ENCODE data around the gene RRP8. TPM values are rescaled to one million over a fixed set of nuclear protein-coding genes. Genes with fewer than 3 reads are reported as not detected.

The RRP8 gene
- total and polyA plus RNA-seq, 9 of the 15 experiments (the other 6 are each of a cell fraction or from before 2014, with no cell fraction given), result 5.7 to 47.3 (median 32.6) TPM

- TF ChIP-seq MYC (IDR thresholded peaks at IDR 0.05; ENCODE audit: low read depth, low read length) (no peak), MYC (CRISPR knock-in tag; IDR thresholded peaks at IDR 0.05; ENCODE audit: borderline replicate concordance, low read depth) (no peak), ILK (tag; IDR thresholded peaks at IDR 0.05; ENCODE audit: borderline replicate concordance, low read depth) (no peak), CREB3L1 (IDR thresholded peaks at IDR 0.05; ENCODE audit: borderline replicate concordance, low read depth) (no peak), ZNF444 (CRISPR knock-in tag; IDR thresholded peaks at IDR 0.05) (no peak), RAD51 (IDR thresholded peaks at IDR 0.05; ENCODE audit: borderline replicate concordance, low read depth) (no peak), PHTF2 (CRISPR knock-in tag; IDR thresholded peaks at IDR 0.05) (no peak), HNRNPK (IDR thresholded peaks at IDR 0.05; ENCODE audit: low read depth, low read length, poor library complexity, severe bottlenecking) (no peak), RFX5 (IDR thresholded peaks at IDR 0.05; ENCODE audit: low read depth, low read length) (no peak), NFATC3 (IDR thresholded peaks at IDR 0.05) (no peak), ARID2 (IDR thresholded peaks at IDR 0.05) (no peak), ZNF717 (CRISPR knock-in tag; IDR thresholded peaks at IDR 0.05) (no peak), RBM39 (optimal IDR thresholded peaks at IDR 0.05; ENCODE audit: low read depth, low read length) (no peak)
- TF ChIP-seq, protein P1, sequence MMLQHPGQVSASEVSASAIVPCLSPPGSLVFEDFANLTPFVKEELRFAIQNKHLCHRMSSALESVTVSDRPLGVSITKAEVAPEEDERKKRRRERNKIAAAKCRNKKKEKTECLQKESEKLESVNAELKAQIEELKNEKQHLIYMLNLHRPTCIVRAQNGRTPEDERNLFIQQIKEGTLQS (IDR thresholded peaks at IDR 0.05), result peak; percentile 72
- TF ChIP-seq, protein P1 (CRISPR knock-in tag; conservative IDR thresholded peaks at IDR 0.05), result no peak
- TF ChIP-seq, protein P2, sequence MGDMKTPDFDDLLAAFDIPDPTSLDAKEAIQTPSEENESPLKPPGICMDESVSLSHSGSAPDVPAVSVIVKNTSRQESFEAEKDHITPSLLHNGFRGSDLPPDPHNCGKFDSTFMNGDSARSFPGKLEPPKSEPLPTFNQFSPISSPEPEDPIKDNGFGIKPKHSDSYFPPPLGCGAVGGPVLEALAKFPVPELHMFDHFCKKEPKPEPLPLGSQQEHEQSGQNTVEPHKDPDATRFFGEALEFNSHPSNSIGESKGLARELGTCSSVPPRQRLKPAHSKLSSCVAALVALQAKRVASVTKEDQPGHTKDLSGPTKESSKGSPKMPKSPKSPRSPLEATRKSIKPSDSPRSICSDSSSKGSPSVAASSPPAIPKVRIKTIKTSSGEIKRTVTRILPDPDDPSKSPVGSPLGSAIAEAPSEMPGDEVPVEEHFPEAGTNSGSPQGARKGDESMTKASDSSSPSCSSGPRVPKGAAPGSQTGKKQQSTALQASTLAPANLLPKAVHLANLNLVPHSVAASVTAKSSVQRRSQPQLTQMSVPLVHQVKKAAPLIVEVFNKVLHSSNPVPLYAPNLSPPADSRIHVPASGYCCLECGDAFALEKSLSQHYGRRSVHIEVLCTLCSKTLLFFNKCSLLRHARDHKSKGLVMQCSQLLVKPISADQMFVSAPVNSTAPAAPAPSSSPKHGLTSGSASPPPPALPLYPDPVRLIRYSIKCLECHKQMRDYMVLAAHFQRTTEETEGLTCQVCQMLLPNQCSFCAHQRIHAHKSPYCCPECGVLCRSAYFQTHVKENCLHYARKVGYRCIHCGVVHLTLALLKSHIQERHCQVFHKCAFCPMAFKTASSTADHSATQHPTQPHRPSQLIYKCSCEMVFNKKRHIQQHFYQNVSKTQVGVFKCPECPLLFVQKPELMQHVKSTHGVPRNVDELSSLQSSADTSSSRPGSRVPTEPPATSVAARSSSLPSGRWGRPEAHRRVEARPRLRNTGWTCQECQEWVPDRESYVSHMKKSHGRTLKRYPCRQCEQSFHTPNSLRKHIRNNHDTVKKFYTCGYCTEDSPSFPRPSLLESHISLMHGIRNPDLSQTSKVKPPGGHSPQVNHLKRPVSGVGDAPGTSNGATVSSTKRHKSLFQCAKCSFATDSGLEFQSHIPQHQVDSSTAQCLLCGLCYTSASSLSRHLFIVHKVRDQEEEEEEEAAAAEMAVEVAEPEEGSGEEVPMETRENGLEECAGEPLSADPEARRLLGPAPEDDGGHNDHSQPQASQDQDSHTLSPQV (IDR thresholded peaks at IDR 0.05), result no peak; the same call in 1 of the 2 replicates
- TF ChIP-seq, protein P3, sequence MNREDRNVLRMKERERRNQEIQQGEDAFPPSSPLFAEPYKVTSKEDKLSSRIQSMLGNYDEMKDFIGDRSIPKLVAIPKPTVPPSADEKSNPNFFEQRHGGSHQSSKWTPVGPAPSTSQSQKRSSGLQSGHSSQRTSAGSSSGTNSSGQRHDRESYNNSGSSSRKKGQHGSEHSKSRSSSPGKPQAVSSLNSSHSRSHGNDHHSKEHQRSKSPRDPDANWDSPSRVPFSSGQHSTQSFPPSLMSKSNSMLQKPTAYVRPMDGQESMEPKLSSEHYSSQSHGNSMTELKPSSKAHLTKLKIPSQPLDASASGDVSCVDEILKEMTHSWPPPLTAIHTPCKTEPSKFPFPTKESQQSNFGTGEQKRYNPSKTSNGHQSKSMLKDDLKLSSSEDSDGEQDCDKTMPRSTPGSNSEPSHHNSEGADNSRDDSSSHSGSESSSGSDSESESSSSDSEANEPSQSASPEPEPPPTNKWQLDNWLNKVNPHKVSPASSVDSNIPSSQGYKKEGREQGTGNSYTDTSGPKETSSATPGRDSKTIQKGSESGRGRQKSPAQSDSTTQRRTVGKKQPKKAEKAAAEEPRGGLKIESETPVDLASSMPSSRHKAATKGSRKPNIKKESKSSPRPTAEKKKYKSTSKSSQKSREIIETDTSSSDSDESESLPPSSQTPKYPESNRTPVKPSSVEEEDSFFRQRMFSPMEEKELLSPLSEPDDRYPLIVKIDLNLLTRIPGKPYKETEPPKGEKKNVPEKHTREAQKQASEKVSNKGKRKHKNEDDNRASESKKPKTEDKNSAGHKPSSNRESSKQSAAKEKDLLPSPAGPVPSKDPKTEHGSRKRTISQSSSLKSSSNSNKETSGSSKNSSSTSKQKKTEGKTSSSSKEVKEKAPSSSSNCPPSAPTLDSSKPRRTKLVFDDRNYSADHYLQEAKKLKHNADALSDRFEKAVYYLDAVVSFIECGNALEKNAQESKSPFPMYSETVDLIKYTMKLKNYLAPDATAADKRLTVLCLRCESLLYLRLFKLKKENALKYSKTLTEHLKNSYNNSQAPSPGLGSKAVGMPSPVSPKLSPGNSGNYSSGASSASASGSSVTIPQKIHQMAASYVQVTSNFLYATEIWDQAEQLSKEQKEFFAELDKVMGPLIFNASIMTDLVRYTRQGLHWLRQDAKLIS (CRISPR knock-in tag; IDR thresholded peaks at IDR 0.05), result no peak
Observed at GRCh38 chr11:6576471-6577373, 26.7 kb downstream of the RRP8 start (continued).

All from K562 (cell line).